NK-92 treated with Interleukin-12 subunit alpha and Interleukin-12 subunit beta, amount 100 ng/mL, for 24 hours (cell line): Measurements from ENCODE around the gene NASP.

ENCODE experiments used
- DNase-seq: peaks from one replicate; lab custom pipeline; 2025; lab: John Stamatoyannopoulos, UW

NASP gene

GRCh38 chr1:45620588-45621500 is 37.0 kb downstream of the NASP start:
- no peak for DNase-seq

GRCh38 chr1:45621501-45621836 is 37.6 kb downstream of the NASP start:
- DNase-seq = no peak

GRCh38 chr1:45621895-45622523 is 38.2 kb downstream of the NASP start:
- no peak for DNase-seq

GRCh38 chr1:45622524-45623394 is 38.9 kb downstream of the NASP start:
- no peak for DNase-seq

GRCh38 chr1:45623972-45624371 is 40.1 kb downstream of the NASP start, which contains the start of gene CCDC17:
TSS of gene CCDC17 (minus strand) at chr1:45624054. CDS start at chr1:45623909, 145 bp downstream.
- DNase-seq = no peak

- DNase-seq = no peak
Observed at GRCh38 chr1:45629035-45629434, 45.2 kb downstream of the NASP start.

- no peak for DNase-seq
Observed at GRCh38 chr1:45630429-45630828, 46.6 kb downstream of the NASP start.

GRCh38 chr1:45635211-45635610 is 51.4 kb downstream of the NASP start:
- no peak for DNase-seq

- DNase-seq = no peak
Observed at GRCh38 chr1:45640293-45640692, 56.5 kb downstream of the NASP start.

- DNase-seq = no peak
Observed at GRCh38 chr1:45643321-45643720, 59.5 kb downstream of the NASP start.

GRCh38 chr1:45643978-45644377 is 60.1 kb downstream of the NASP start:
- no peak for DNase-seq

GRCh38 chr1:45644661-45645060 is 60.8 kb downstream of the NASP start:
- no peak for DNase-seq

- DNase-seq = no peak
Observed at GRCh38 chr1:45647248-45648021, 63.6 kb downstream of the NASP start.

GRCh38 chr1:45654540-45655280 is 70.9 kb downstream of the NASP start:
- no peak for DNase-seq

GRCh38 chr1:45656573-45657226 is 72.9 kb downstream of the NASP start:
- no peak for DNase-seq

GRCh38 chr1:45658171-45658570 is 74.3 kb downstream of the NASP start:
- no peak for DNase-seq

GRCh38 chr1:45659222-45659621 is 75.4 kb downstream of the NASP start:
- DNase-seq = no peak

- DNase-seq = no peak
Observed at GRCh38 chr1:45660336-45660735, 76.5 kb downstream of the NASP start.

- DNase-seq = no peak
Observed at GRCh38 chr1:45666836-45667235, 83.0 kb downstream of the NASP start.

- DNase-seq = no peak
Observed at GRCh38 chr1:45667321-45668111, 83.7 kb downstream of the NASP start.
